Measurements from ENCODE around the gene PLCH1. TPM values are rescaled to one million over a fixed set of nuclear protein-coding genes. Genes with fewer than 3 reads are reported as not detected.

Gene PLCH1
- total and polyA plus RNA-seq, 2 of the 8 experiments (the other 6 are each of a cell fraction or from before 2014, with no cell fraction given) = 5.8 to 17.2 TPM

DNA sequence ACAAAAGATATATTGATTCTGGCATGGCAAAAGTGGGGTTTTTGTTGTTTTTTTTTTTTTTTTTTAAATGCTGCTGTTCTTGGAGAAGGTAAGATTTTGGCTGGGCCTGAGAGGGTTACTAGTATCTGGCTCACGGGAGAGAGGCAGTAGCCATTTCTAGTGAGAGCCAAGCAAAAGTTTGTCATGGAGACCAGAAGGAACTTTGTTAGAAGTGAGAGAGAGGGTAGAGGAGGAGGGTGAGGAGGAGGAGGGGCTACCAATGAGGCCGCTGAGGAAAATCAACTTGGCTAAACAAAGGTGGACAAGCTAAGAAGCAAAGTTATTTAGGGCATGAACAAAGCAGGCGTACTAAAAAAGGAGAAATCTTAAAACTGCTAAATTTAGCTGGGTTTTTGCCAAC, 402.5 kb downstream of the PLCH1 start (continued):
- TF ChIP-seq, protein P1, sequence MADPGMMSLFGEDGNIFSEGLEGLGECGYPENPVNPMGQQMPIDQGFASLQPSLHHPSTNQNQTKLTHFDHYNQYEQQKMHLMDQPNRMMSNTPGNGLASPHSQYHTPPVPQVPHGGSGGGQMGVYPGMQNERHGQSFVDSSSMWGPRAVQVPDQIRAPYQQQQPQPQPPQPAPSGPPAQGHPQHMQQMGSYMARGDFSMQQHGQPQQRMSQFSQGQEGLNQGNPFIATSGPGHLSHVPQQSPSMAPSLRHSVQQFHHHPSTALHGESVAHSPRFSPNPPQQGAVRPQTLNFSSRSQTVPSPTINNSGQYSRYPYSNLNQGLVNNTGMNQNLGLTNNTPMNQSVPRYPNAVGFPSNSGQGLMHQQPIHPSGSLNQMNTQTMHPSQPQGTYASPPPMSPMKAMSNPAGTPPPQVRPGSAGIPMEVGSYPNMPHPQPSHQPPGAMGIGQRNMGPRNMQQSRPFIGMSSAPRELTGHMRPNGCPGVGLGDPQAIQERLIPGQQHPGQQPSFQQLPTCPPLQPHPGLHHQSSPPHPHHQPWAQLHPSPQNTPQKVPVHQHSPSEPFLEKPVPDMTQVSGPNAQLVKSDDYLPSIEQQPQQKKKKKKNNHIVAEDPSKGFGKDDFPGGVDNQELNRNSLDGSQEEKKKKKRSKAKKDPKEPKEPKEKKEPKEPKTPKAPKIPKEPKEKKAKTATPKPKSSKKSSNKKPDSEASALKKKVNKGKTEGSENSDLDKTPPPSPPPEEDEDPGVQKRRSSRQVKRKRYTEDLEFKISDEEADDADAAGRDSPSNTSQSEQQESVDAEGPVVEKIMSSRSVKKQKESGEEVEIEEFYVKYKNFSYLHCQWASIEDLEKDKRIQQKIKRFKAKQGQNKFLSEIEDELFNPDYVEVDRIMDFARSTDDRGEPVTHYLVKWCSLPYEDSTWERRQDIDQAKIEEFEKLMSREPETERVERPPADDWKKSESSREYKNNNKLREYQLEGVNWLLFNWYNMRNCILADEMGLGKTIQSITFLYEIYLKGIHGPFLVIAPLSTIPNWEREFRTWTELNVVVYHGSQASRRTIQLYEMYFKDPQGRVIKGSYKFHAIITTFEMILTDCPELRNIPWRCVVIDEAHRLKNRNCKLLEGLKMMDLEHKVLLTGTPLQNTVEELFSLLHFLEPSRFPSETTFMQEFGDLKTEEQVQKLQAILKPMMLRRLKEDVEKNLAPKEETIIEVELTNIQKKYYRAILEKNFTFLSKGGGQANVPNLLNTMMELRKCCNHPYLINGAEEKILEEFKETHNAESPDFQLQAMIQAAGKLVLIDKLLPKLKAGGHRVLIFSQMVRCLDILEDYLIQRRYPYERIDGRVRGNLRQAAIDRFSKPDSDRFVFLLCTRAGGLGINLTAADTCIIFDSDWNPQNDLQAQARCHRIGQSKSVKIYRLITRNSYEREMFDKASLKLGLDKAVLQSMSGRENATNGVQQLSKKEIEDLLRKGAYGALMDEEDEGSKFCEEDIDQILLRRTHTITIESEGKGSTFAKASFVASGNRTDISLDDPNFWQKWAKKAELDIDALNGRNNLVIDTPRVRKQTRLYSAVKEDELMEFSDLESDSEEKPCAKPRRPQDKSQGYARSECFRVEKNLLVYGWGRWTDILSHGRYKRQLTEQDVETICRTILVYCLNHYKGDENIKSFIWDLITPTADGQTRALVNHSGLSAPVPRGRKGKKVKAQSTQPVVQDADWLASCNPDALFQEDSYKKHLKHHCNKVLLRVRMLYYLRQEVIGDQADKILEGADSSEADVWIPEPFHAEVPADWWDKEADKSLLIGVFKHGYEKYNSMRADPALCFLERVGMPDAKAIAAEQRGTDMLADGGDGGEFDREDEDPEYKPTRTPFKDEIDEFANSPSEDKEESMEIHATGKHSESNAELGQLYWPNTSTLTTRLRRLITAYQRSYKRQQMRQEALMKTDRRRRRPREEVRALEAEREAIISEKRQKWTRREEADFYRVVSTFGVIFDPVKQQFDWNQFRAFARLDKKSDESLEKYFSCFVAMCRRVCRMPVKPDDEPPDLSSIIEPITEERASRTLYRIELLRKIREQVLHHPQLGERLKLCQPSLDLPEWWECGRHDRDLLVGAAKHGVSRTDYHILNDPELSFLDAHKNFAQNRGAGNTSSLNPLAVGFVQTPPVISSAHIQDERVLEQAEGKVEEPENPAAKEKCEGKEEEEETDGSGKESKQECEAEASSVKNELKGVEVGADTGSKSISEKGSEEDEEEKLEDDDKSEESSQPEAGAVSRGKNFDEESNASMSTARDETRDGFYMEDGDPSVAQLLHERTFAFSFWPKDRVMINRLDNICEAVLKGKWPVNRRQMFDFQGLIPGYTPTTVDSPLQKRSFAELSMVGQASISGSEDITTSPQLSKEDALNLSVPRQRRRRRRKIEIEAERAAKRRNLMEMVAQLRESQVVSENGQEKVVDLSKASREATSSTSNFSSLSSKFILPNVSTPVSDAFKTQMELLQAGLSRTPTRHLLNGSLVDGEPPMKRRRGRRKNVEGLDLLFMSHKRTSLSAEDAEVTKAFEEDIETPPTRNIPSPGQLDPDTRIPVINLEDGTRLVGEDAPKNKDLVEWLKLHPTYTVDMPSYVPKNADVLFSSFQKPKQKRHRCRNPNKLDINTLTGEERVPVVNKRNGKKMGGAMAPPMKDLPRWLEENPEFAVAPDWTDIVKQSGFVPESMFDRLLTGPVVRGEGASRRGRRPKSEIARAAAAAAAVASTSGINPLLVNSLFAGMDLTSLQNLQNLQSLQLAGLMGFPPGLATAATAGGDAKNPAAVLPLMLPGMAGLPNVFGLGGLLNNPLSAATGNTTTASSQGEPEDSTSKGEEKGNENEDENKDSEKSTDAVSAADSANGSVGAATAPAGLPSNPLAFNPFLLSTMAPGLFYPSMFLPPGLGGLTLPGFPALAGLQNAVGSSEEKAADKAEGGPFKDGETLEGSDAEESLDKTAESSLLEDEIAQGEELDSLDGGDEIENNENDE (IDR thresholded peaks at IDR 0.05; ENCODE audit: insufficient replicate concordance, low read length) = no peak
- TF ChIP-seq CHD1 (IDR thresholded peaks at IDR 0.05; ENCODE audit: low read depth, low read length) (no peak), SP2 (IDR thresholded peaks at IDR 0.05; ENCODE audit: low read length) (no peak), CBX5 (IDR thresholded peaks at IDR 0.05; ENCODE audit: low read depth, low read length) (no peak), SRF (IDR thresholded peaks at IDR 0.05; ENCODE audit: low read depth, low read length) (no peak), USF2 (IDR thresholded peaks at IDR 0.05; ENCODE audit: low read length) (no peak), SIN3A (conservative IDR thresholded peaks at IDR 0.05 in 1 of 2, IDR thresholded peaks at IDR 0.05 in 1 of 2; ENCODE audit: low read depth in 1 of 2, low read length in 2 of 2) (no peak), YY1 (IDR thresholded peaks at IDR 0.05; ENCODE audit: low read depth, low read length) (no peak), SAP30 (IDR thresholded peaks at IDR 0.05; ENCODE audit: insufficient read depth, insufficient replicate concordance, low read length) (no peak), HDAC6 (IDR thresholded peaks at IDR 0.05; ENCODE audit: low read depth, low read length) (no peak), RBBP5 (IDR thresholded peaks at IDR 0.05; ENCODE audit: borderline replicate concordance, low read depth, low read length) (no peak)

All from H1 (cell line).